GM12878 (cell line): Measurements from ENCODE around the gene OR8D1. TPM values are rescaled to one million over a fixed set of nuclear protein-coding genes. Genes with fewer than 3 reads are reported as not detected.

ENCODE experiments used
- ATAC-seq: fragments of 200-7000 bp; cut with Tn5 transposase; 3 replicates; pipeline ENCODE4 v1.9.1; 2020; ENCODE audit warnings: mild to moderate bottlenecking, moderate library complexity
- BruUV-seq: library from RNA; stranded (reverse); fragments of 400-500 nt; replicated peaks from 2 replicates; lab custom pipeline; 2021; lab: Mats Ljungman, UMichigan
- CTCF ChIA-PET: fragments of 300-600 bp; sonication (Branson Sonifier 250); formaldehyde crosslinking; extraction: SDS; loops from one replicate; lab custom pipeline; 2021; ENCODE audit warnings: inconsistent platforms; lab: Yijun Ruan, JAX
- POLR2A ChIA-PET: fragments of 350-600 bp; formaldehyde crosslinking; extraction: SDS; loops from one replicate; lab custom pipeline; 2021; ENCODE audit warnings: inconsistent platforms; lab: Charles Lee
- RAD21 ChIA-PET: fragments of 300-600 bp; sonication (Branson Sonifier 250); formaldehyde crosslinking; loops from one replicate; lab custom pipeline; 2023; ENCODE audit warnings: antibody characterized with exemption; ENCODE audit not compliant: unreplicated experiment; lab: Charles Lee
- SMC1A ChIA-PET: fragments of 300-600 bp; sonication (Branson Sonifier 250); formaldehyde crosslinking; loops from one replicate; lab custom pipeline; 2023; ENCODE audit not compliant: unreplicated experiment, uncharacterized antibody; lab: Charles Lee
- DNase-seq: peaks from one replicate; pipeline ENCODE4 v3.0.0-alpha.2; 2011; ENCODE audit warnings: low read depth, low spot score
- FAIRE-seq: peaks from 3 replicates; lab custom pipeline; 2011; peaks lifted over from hg19 to GRCh38; lab: Jason Lieb, UNC
- H2AFZ ChIP-seq: 2 replicates; pipeline ENCODE4 v1.6.0; 2011; ENCODE audit warnings: low read depth, low read length, control low read depth; ENCODE audit not compliant: control insufficient read depth
- H3K27ac ChIP-seq: 2 replicates; pipeline ENCODE4 v1.5.1; 2011; ENCODE audit warnings: control low read depth; ENCODE audit not compliant: control insufficient read depth, insufficient read depth
- H3K27me3 ChIP-seq, 2 experiments: replicated peaks in 1 of 2; 2 replicates each; pipeline versions ENCODE4 v1.6.0 to v1.6.1; 2011; ENCODE audit warnings: low read length in 1 of 2; ENCODE audit not compliant: control insufficient read depth in 2 of 2, insufficient read depth in 2 of 2
- H3K36me3 ChIP-seq, 2 experiments: 2 replicates each; pipeline ENCODE4 v1.5.1; 2011; ENCODE audit warnings: low read length in 1 of 2; ENCODE audit not compliant: control insufficient read depth in 2 of 2, insufficient read depth in 2 of 2
- H3K4me1 ChIP-seq: 2 replicates; pipeline ENCODE4 v1.6.1; 2011; ENCODE audit warnings: mild to moderate bottlenecking, low read length, moderate library complexity, mixed read lengths; ENCODE audit not compliant: control insufficient read depth, insufficient read depth
- H3K4me2 ChIP-seq: 2 replicates; pipeline ENCODE4 v1.6.0; 2011; ENCODE audit warnings: control low read depth; ENCODE audit not compliant: control insufficient read depth, insufficient read depth
- H3K4me3 ChIP-seq: fragments of 200-600 bp; sonication (generic); 2 replicates; pipeline ENCODE4 v1.5.1; 2016
- H3K79me2 ChIP-seq: 2 replicates; pipeline ENCODE4 v1.6.0; 2011; ENCODE audit warnings: low read length; ENCODE audit not compliant: control insufficient read depth, insufficient read depth
- H3K9ac ChIP-seq: 2 replicates; pipeline ENCODE4 v1.8.0; 2011; ENCODE audit warnings: low read length, control low read depth, mixed read lengths; ENCODE audit not compliant: control insufficient read depth, insufficient read depth
- H3K9me3 ChIP-seq: replicated peaks from 3 replicates; pipeline ENCODE4 v1.5.1; 2011; ENCODE audit warnings: mild to moderate bottlenecking, low read length; ENCODE audit not compliant: control insufficient read depth, insufficient read depth
- H4K20me1 ChIP-seq: 2 replicates; pipeline ENCODE4 v1.6.0; 2011; ENCODE audit not compliant: control insufficient read depth, insufficient read depth
- CTCF ChIP-seq, 3 experiments: IDR thresholded peaks in 2 of 3; conservative IDR thresholded peaks in 1 of 3; 2 replicates each; pipeline ENCODE4 v1.5.1; 2011; ENCODE audit warnings: low read depth in 3 of 3, low read length in 3 of 3, mild to moderate bottlenecking in 3 of 3, control low read depth in 2 of 3, moderate library complexity in 2 of 3, inconsistent platforms in 1 of 3, mixed read lengths in 1 of 3; ENCODE audit not compliant: control insufficient read depth in 2 of 3, insufficient read depth in 1 of 3; ENCODE audit errors: extremely low read depth in 1 of 3
- MXI1 ChIP-seq: fragments of 150-350 bp; IDR thresholded peaks from 2 replicates; pipeline ENCODE4 v1.6.1; 2011; ENCODE audit warnings: low read depth, mild to moderate bottlenecking, inconsistent platforms, low read length, improper control_type of control experiment
- SIN3A ChIP-seq: IDR thresholded peaks from 2 replicates; pipeline ENCODE4 v1.6.1; 2012; ENCODE audit warnings: low read depth, low read length, improper control_type of control experiment
- USF1 ChIP-seq: IDR thresholded peaks from 2 replicates; pipeline ENCODE4 v1.6.1; 2011; ENCODE audit warnings: borderline replicate concordance, low read depth, mild to moderate bottlenecking, moderate library complexity, mixed read lengths, low read length; ENCODE audit not compliant: insufficient read depth; ENCODE audit errors: extremely low read length
- YBX1 ChIP-seq: fragments of 450-650 bp; IDR thresholded peaks from 2 replicates; pipeline ENCODE4 v1.6.1; 2016; ENCODE audit warnings: antibody characterized with exemption
- ZBTB11 ChIP-seq: fragments of 450-650 bp; formaldehyde crosslinking; IDR thresholded peaks from 2 replicates; pipeline ENCODE4 v1.5.0; 2022; ENCODE audit warnings: mild to moderate bottlenecking, missing genetic modification characterization
- ZNF24 ChIP-seq: fragments of 450-650 bp; IDR thresholded peaks from 2 replicates; pipeline ENCODE4 v1.6.1; 2017; ENCODE audit warnings: antibody characterized with exemption, mild to moderate bottlenecking
- WGBS: methylation state at CpG from one replicate; pipeline ENCODE4 v1.1.6; 2016; ENCODE audit warnings: low lambda C conversion rate; ENCODE audit not compliant: insufficient replicate concordance, insufficient coverage; ENCODE audit errors: missing lambda C conversion rate; 5-methylcytosine and 5-hydroxymethylcytosine counted together
- in situ Hi-C: fragments of 300-500 bp; cut with MboI; formaldehyde crosslinking; loops from 9 replicates; pipeline ENCODE4 v1.14.3; 2018; ENCODE audit warnings: mixed read lengths
- intact Hi-C: fragments of 100-400 bp; cut with micrococcal nuclease; formaldehyde crosslinking; loops from one replicate; pipeline ENCODE4 v1.14.2; 2022; ENCODE audit not compliant: unreplicated experiment
- polyA plus RNA-seq, 11 experiments: library from polyadenylated mRNA; depleted of rRNA in 4 of 11; unstranded in 6 of 11; stranded (reverse) in 5 of 11; fragments of >200 nt; fragmentation: Nextera tagmentation in 4 of 11; fragmentation: Illumina TruSeq in 1 of 11; extraction: Ambion mirVana in 4 of 11; extraction: Trizol in 1 of 11; gene quantifications; 1 replicate in 1 of 11; 2 replicates in 10 of 11; pipeline versions ENCODE4 v1.2.1 to v1.2.3, GENCODE V29; 2011 to 2016; ENCODE audit warnings: inconsistent platforms in 2 of 11, missing spikeins in 2 of 11, low read depth in 1 of 11
- total RNA-seq, 4 experiments: library from RNA; depleted of rRNA in 3 of 4; stranded (reverse); fragments of >200 nt in 3 of 4; fragmentation: Illumina TruSeq in 1 of 4; extraction: Trizol in 1 of 4; gene quantifications; 2 replicates each; pipeline versions ENCODE4 v1.2.1 to v1.2.3, GENCODE V29; 2013 to 2021

OR8D1 gene
- total and polyA plus RNA-seq, 10 of the 15 experiments (the other 5 are each of a cell fraction or from before 2014, with no cell fraction given) = not detected

- RAD21 ChIA-PET = no interaction called here
- H3K4me1 ChIP-seq = no peaks in the 10 kb centered on the region
- SMC1A ChIA-PET = no interaction called here
- 29% methylated on average over 5 of the region's 5 CpGs for WGBS
- H4K20me1 ChIP-seq = no peaks in the 10 kb centered on the region
- no peak overlapping the region for H3K9ac ChIP-seq
- no peak overlapping the region for H3K4me2 ChIP-seq
- TF ChIP-seq MXI1 = no peak
- no peak for TF ChIP-seq YBX1
- TF ChIP-seq ZBTB11 = no peak
- no peak for TF ChIP-seq CTCF (IDR thresholded peaks at IDR 0.05 in 2 of 3, conservative IDR thresholded peaks at IDR 0.05 in 1 of 3; ENCODE audit: control insufficient read depth in 2 of 3, extremely low read depth in 1 of 3, insufficient read depth in 1 of 3, low read depth in 3 of 3, low read length in 3 of 3)
- TF ChIP-seq USF1 = no peak
- TF ChIP-seq SIN3A = no peak
- TF ChIP-seq ZNF24 = no peak
- FAIRE-seq (no peak), DNase-seq (no peak), ATAC-seq (no peak)
- no TSS peak for BruUV-seq
- in situ Hi-C loops (no loop called here), intact Hi-C loops (no loop called here)
- H2AFZ ChIP-seq = no peak overlapping the region
- no peak overlapping the region for H3K27ac ChIP-seq
- no peak overlapping the region for H3K4me3 ChIP-seq
- H3K27me3 ChIP-seq = no peaks in the 10 kb centered on the region
- no peaks in the 10 kb centered on the region for H3K79me2 ChIP-seq
- CTCF ChIA-PET = interaction anchor here (1.6 kb wide), 1 partner anchor 12 kb away, joined by 4 read pairs; no protein-coding TSS in a partner anchor
- no peaks in the 10 kb centered on the region for H3K36me3 ChIP-seq
- H3K9me3 ChIP-seq = no peaks in the 10 kb centered on the region
- POLR2A ChIA-PET = no interaction called here
Measured at GRCh38 chr11:124344346-124344745, 30.6 kb upstream of the OR8D1 start.
